Measurements from ENCODE around the gene COPB2.

DNA sequence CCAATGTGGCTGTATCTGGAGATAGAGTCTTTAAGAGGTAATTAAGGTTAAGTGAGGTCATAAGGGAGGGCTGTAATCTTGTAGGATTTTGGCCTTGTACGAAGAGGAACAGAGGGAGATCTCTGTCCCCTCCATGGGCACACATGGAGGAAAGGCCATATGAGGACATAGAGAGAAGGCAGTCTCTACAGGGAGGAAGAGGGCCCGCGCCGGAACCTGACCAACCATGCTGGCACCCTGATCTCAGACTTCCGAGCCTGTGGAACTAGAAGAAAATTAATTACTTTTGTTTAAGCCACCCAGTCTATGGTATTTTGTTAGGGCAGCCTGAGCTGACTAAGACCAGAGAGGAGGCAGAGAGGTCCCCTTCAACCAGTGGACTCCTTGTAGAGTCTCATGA, 63.3 kb downstream of the COPB2 start:
- TF ChIP-seq, protein P1, sequence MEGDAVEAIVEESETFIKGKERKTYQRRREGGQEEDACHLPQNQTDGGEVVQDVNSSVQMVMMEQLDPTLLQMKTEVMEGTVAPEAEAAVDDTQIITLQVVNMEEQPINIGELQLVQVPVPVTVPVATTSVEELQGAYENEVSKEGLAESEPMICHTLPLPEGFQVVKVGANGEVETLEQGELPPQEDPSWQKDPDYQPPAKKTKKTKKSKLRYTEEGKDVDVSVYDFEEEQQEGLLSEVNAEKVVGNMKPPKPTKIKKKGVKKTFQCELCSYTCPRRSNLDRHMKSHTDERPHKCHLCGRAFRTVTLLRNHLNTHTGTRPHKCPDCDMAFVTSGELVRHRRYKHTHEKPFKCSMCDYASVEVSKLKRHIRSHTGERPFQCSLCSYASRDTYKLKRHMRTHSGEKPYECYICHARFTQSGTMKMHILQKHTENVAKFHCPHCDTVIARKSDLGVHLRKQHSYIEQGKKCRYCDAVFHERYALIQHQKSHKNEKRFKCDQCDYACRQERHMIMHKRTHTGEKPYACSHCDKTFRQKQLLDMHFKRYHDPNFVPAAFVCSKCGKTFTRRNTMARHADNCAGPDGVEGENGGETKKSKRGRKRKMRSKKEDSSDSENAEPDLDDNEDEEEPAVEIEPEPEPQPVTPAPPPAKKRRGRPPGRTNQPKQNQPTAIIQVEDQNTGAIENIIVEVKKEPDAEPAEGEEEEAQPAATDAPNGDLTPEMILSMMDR (IDR thresholded peaks at IDR 0.05), result no peak
- TF ChIP-seq ZFX (IDR thresholded peaks at IDR 0.05; ENCODE audit: borderline replicate concordance), result no peak
